ENCODE data around the gene LHPP.

GRCh38 chr10:124512600-124512999, 51.0 kb downstream of the LHPP start:
- TF ChIP-seq POLR2A (IDR thresholded peaks at IDR 0.05): no peak
- TF ChIP-seq CTCF (IDR thresholded peaks at IDR 0.05): no peak
